Epithelial cell of prostate (primary cell): ENCODE data around the gene CX3CR1.

Experiments used
- DNase-seq: peaks from one replicate; pipeline ENCODE4 v3.0.0-alpha.2; 2011; ENCODE audit warnings: low read depth, low spot score
- H3K27ac ChIP-seq: fragments of 450-650 bp; 2 replicates; pipeline ENCODE4 v1.5.1; 2017; ENCODE audit warnings: mild to moderate bottlenecking

The CX3CR1 gene

DNA sequence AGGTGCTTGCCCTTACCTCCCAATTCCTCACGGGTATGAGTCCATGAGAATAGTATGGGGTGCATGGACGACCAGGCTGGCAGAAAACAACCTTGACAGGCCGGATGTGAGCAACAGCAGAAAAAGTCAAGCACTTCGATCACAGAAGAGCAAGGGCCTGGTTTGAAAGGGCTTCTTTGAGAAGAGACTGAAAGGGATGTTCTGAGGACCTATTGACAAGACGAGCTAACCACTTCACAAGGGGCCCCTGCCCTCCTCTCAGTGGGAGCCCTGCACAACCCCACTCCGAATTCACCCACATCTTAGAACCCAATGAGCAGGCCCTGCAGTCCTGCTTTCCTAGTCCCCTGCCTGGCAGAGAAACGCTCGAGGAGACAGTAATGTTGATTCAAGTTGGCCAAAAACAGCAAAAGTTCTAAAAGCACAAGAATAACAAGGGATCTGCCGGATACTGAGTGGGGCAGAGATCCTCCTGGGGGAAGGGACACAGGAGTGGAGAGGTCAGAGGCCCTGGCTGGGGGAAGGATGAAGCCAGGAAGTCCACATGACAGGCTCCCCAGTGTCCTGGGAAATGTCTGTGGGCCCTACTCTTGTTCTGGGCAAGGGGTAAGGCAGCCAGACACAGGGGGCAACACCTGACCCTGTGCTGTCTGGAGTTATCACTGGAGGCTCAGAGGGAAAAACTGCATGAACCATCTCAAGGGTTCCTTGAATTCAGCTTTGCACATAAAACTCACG lies 14.8 kb upstream of the CX3CR1 start:
- no peak for DNase-seq
- H3K27ac ChIP-seq: no peak overlapping the region

DNA sequence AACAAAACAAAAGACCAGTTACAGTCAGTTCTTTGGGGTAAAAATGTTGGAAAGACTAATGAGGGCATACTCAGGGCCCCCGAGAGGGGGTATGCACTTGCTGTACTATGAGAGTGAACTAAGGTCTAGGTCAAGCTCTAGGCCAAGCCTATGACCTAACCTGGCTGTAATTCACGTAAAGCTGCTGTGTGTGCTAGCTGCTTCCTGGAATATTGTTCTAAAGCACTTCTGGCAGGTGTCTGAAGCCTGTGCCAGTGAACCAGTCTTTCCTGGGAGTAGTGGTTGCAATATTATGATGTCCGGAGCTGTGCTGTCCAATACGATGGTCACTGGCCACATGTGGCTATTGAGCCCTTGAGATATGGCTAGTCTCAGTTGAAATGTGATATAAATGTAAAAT lies 13.1 kb upstream of the CX3CR1 start:
- no peak overlapping the region for H3K27ac ChIP-seq
- no peak for DNase-seq

GRCh38 chr3:39291903-39292329 lies 12.1 kb upstream of the CX3CR1 start:
- no peak overlapping the region for H3K27ac ChIP-seq
- no peak for DNase-seq

DNA sequence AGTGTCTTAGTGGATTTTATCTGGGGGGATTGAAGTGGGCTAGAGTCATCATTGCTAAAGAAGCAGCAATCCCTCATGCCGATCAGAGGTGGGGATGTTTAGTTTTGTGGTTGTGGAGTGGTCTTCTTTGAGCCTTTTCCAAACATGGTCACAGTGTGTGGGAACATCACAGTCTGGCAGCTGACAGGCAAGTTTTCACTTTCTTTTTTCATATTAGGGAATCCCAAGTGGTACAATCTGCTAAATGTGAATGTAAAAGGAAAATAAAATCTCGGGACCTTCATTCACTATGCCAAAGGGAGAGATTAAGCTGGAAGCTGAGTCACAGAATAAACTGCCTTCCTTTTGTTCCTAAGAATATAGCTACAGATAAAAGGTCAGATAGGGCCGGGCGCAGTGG lies 10.4 kb upstream of the CX3CR1 start:
- no peak for DNase-seq
- no peak overlapping the region for H3K27ac ChIP-seq

GRCh38 chr3:39289107-39289506 lies 9.3 kb upstream of the CX3CR1 start:
- DNase-seq: no peak

DNA sequence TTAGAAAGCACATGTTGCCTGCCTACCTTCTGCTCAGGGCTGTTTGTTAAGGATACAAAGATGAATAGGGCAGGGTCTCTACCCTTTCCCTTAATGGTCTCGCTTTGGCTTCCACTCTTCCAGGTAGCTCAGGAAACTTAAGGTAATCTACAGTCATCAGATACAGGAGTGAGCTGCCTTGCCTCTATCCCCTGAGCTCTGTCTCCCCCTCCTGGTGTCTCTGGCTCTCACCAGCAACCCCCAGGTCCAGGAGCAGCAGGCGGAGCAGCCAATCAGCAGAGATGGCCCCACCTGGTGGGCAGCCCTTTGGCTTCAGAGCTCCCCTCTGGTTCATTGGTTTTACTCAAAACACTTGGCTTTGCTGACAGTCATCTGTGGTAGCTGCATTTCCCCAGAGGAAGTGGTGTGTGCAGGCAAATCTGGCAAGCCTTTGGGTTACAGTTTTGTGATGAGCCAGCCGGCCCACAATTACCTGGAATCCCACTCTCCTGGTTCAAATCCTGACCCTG lies 8.5 kb upstream of the CX3CR1 start:
- DNase-seq: peak; percentile 31
- H3K27ac ChIP-seq: no peak overlapping the region

More at GRCh38 chr3:39289107-39289506, 9.3 kb upstream of the CX3CR1 start:
- no peak overlapping the region for H3K27ac ChIP-seq

DNA sequence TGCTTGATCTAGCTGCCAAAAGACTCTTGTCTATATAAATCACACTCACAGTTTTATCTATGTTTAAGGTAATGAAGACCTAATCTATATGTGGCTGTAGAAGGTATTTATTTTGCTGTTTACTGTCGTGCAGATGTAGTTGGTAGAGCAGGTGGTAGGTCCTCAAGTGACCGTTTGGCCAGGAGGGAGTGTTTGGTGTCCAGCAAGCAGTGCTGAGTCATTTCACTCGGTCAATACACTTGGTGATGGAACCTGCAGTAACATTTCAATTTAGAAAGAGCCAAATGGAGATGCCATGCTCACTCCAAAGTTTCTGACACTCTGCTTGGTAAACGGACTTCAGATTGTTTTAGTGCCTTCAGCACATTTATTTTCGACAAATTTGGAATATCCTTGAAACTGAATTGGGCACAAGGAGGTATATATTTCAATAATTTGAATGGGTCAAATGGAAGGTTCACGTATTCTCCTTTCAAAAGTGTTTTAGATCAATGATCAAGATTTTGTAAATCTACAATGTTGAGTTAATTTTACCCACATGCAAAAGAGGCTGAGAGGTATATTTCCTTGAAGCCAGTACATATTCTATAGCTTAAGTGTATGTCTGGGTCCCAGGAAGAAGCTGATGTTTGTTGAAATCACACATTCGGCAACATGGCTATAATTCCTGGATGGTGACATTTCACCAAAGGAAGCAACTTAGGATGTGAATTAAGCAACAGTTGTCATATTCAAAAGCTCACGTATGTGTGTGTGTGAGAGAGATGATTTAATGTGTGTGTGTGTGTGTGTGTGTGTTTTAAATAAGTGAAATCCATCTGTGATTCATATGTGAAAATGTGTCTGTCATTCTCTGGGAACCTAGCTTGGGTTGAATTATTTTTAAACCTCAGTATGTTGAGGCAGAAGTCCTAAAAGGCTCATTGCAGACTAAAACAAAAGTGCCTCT lies 7.7 kb upstream of the CX3CR1 start:
- no peak for DNase-seq
- H3K27ac ChIP-seq: no peak overlapping the region

DNA sequence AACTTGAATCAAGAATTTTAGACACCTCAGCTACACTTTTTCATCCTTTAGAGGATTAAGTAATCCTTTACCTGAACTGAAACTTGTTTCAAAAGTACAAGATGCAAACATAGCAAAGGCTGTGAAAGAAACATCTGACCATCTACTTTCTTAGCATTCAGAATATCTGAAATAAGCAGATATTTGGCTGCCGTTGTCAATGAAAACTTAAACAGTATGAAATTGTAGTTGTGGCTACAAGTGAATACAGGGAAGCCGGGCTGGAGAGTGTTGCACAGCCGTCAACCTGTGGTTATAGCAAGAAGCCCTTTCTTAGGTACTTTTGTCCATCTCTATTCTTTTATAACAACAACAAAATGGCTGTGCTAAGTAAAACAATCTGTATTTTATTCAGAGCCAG lies 6.9 kb upstream of the CX3CR1 start:
- no peak overlapping the region for H3K27ac ChIP-seq
- no peak for DNase-seq

DNA sequence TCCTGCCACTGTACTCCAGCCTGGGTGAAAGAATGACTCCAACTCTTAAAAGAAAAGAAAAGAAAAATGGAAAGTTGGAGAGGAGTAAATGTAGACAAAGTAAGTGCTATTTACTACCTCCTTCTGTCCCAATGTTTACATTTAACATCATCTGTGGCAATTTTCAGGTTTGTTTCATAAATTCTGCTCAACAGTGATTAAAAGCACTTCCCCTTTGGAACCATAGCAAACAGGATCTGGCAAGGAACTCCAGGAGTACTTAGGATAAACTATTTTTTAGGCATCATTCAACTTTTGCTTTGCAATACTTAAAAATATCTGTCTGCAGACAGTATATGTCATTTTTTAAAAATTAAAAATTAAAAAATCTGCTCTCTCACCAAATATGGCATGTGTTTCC lies 5.5 kb upstream of the CX3CR1 start:
- no peak overlapping the region for H3K27ac ChIP-seq
- no peak for DNase-seq

DNA sequence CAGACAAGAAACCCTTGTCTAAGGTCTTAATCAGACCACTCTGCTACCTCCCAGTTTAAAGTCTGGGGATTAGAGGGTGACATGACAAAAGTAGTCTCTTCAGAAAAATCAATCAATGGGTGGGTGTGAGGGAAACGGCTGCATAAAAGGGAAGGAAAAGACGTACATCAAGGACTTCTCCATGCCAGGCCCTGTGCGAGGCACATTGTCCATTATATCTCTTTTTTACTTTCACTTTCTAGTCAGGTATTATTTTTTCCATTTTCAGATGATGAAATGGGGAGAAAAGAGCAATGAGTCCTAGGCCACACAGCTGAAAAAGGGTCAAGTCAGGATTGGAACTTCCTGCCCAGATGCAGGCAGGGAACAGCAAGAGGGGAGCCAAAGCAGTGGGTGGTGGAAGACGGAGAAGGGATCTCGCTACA lies 4.6 kb upstream of the CX3CR1 start:
- no peak for DNase-seq
- H3K27ac ChIP-seq: no peak overlapping the region

DNA sequence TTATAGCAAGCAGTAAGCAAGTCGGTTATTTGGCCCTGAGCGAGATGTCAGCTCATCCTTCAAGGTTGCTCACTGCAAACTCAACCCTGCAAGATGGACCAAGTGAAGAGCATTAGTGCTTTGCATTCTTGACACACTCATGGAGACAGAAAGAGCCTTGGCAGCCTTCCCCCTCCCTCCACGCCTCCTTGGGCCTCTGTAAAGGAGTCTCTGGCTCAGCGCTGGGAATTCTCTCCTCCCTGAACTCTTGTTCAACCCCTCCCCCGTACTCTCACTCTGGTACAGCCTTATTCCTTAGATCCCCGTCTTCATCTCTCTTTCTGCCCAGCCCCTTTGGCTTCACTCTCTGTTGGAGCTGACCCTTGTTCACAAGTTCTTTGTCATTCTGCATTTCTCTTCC lies 2.2 kb upstream of the CX3CR1 start:
- no peak overlapping the region for H3K27ac ChIP-seq
- no peak for DNase-seq

- DNase-seq: no peak
These were observed 1.7 kb upstream of the CX3CR1 start for GRCh38 chr3:39281533-39281932.

GRCh38 chr3:39280571-39280970 lies 735 bp upstream of the CX3CR1 start:
- DNase-seq: no peak
- H3K27ac ChIP-seq: no peak overlapping the region

More at GRCh38 chr3:39281533-39281932, 1.7 kb upstream of the CX3CR1 start:
- H3K27ac ChIP-seq: no peak overlapping the region

DNA sequence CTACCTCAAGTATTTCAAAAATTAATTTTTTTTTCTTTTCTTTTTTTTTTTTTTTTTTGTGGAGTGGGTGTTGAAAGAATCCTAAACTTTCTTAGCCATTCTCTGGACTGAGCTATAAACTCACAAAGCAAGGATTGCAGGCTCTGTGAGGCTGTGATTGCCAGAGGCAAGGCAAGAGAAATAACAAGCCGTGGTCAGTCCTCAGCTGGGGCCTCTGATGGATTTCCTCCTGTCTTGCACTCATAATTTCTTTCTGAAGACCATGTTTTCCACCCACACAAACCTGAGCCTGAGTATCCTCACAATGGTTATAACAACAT lies 1.3 kb downstream of the CX3CR1 start:
- no peak overlapping the region for H3K27ac ChIP-seq
- no peak for DNase-seq

DNA sequence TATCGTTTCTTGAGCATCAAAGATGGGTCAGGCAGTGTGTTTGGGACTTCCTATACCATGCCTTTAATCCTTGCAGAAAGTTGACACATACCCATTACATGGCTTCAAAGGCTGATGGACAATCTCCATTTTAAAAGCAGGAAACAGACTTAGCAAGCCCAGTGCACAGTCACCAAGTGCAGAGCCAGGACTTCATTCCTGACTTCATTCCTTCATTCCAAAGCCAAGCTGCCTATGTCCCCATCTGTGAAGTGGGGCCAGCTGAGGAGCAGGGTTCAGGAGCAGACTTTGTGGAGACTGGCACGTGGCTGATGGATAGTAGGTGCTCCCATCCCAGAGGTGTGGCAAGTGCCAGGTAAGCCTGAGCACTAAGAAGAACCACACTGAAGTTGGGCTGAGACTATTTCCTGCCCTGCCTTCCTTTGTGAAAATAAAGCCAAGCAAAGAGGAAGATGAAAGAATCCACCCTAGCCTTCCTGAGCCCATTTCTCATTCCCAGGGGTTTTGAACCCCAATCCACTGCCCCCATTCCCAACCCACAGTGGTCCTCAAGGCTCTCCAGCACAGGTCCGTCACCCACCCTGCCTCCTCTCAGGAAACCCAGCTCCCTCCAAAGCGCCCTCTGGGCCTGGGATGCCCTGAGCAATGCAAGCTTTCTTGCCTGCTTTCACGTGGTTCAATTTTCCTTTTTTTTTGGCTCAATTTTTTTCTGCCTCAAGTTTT lies 1.8 kb downstream of the CX3CR1 start:
- no peak for DNase-seq
- H3K27ac ChIP-seq: no peak overlapping the region

DNA sequence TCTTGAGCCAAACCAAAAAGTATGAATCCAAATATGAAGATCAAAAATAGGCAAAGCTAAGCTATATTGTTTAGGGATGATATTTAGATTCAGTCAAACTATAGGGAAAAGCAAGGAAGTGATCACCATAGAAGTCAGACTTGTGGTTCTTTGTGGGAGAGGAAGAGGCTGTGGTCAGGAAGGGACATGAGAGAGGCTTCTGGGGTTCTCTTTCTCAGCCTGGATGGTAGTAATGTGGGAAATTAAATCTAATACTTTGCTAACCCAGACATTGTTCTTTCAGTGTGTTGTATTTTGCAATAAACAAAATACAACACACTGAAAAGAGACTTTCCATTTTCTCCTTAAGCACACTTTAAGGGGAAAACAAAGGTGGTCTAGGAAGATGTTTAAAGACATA lies 3.1 kb downstream of the CX3CR1 start:
- DNase-seq: no peak
- H3K27ac ChIP-seq: no peak overlapping the region

- H3K27ac ChIP-seq: no peak overlapping the region
- no peak for DNase-seq
These were observed 3.8 kb downstream of the CX3CR1 start for GRCh38 chr3:39275963-39276593.

DNA sequence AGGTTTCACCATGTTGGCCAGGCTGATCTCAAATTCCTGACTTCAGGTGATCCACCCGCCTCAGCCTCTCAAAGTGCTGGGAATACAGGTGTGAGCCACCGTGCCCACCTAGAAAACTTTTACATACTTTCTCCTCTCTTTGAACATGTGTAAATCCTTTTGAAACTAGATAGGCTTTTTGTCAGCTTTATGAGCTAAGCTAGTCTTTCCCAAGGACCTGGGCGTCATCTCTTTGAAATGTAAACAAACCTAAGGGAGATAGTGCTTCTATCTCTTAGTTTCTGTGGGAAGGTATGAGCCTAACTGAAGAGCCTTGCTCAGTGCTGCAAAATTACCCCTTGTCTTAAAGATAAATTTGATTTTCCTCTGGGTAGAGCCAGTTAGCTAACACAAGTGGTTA lies 4.8 kb downstream of the CX3CR1 start:
- H3K27ac ChIP-seq: no peak overlapping the region
- DNase-seq: no peak

DNA sequence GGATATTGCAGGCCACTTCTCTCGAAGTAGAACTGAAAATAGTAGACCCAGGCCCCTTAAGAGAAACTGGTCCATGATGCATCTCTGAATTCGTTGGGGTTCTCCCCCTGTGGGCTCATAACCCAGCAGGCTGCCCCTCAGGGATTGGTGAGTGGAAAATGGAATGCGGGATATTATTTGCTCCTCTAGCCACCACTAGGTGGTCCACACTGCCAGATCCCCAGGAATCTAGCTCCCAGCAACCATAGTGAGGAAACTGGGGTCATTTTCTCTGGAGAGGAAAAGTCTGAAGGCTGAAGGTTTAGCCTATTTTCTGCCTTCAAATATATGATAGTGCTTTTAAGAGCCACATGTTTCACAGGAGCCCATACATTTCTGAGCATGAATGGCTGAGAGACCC lies 6.7 kb downstream of the CX3CR1 start:
- no peak overlapping the region for H3K27ac ChIP-seq
- no peak for DNase-seq

GRCh38 chr3:39272191-39272590 lies 7.6 kb downstream of the CX3CR1 start:
- no peak overlapping the region for H3K27ac ChIP-seq
- DNase-seq: no peak
